MM.1S (cell line): ENCODE data around the gene GJB5.

Experiments
- CTCF ChIP-seq: fragments of 300-600 bp; sonication (generic); IDR thresholded peaks from 2 replicates; pipeline ENCODE4 v1.5.1; 2016; ENCODE audit warnings: antibody characterized with exemption, low read length, mixed read lengths
- EZH2phosphoT487 ChIP-seq: fragments of 300-600 bp; sonication (generic); IDR thresholded peaks from 2 replicates; pipeline ENCODE4 v1.6.1; 2018; ENCODE audit warnings: antibody characterized with exemption, low read length

- TF ChIP-seq EZH2phosphoT487 (no peak), CTCF (peak; percentile 91)
Observed at GRCh38 chr1:34742667-34743270, 12.1 kb upstream of the GJB5 start.
